PC-9 (cell line): ENCODE results near the gene CTLA4. TPM values are rescaled to one million over a fixed set of nuclear protein-coding genes. Genes with fewer than 3 reads are reported as not detected.

Experiments
- BruUV-seq: library from RNA; stranded (reverse); fragments of 400-500 nt; replicated peaks from 2 replicates; lab custom pipeline; 2021; lab: Mats Ljungman, UMichigan
- CTCF ChIA-PET: fragments of 300-600 bp; sonication (Branson Sonifier 250); formaldehyde crosslinking; loops from one replicate; lab custom pipeline; 2022; ENCODE audit warnings: antibody characterized with exemption; lab: Charles Lee
- POLR2A ChIA-PET: fragments of 300-600 bp; sonication (Branson Sonifier 250); formaldehyde crosslinking; loops from one replicate; lab custom pipeline; 2022; ENCODE audit warnings: antibody characterized with exemption; ENCODE audit not compliant: unreplicated experiment; lab: Charles Lee
- DNase-seq, 2 experiments: peaks; one replicate each; pipeline versions ENCODE4 v3.0.0 to v3.0.0-alpha.2; 2015 to 2022; ENCODE audit warnings: mixed read lengths in 1 of 2
- H2AFZ ChIP-seq: fragments of 200-600 bp; sonication (generic); 2 replicates; pipeline ENCODE4 v1.8.1; 2017; ENCODE audit warnings: antibody characterized with exemption
- H3F3A ChIP-seq: fragments of 200-600 bp; sonication (generic); 2 replicates; pipeline ENCODE4 v1.8.1; 2017; ENCODE audit warnings: antibody characterized with exemption, mild to moderate bottlenecking, low read depth; ENCODE audit not compliant: insufficient read depth
- H3K27ac ChIP-seq: fragments of 200-600 bp; sonication (generic); 2 replicates; pipeline ENCODE4 v1.6.1; 2016; ENCODE audit warnings: mixed run types
- H3K27me3 ChIP-seq: fragments of 200-600 bp; sonication (generic); 2 replicates; pipeline ENCODE4 v1.6.1; 2016; ENCODE audit warnings: low read depth, mixed run types; ENCODE audit not compliant: insufficient read depth
- H3K36me3 ChIP-seq: fragments of 200-600 bp; sonication (generic); 2 replicates; pipeline ENCODE4 v1.6.1; 2016; ENCODE audit warnings: low read depth, mixed run types
- H3K4me1 ChIP-seq: fragments of 200-600 bp; sonication (generic); replicated peaks from 2 replicates; pipeline ENCODE4 v1.6.1; 2016; ENCODE audit warnings: mixed run types; ENCODE audit not compliant: insufficient read depth
- H3K4me2 ChIP-seq: fragments of 200-600 bp; sonication (generic); 2 replicates; pipeline ENCODE4 v1.6.1; 2017; ENCODE audit warnings: mixed run types
- H3K4me3 ChIP-seq: fragments of 200-600 bp; sonication (generic); 2 replicates; pipeline ENCODE4 v1.6.1; 2016; ENCODE audit warnings: mixed run types
- H3K79me2 ChIP-seq: fragments of 200-600 bp; sonication (generic); 2 replicates; pipeline ENCODE4 v1.6.1; 2017; ENCODE audit warnings: low read depth, mixed run types
- H3K9me2 ChIP-seq: fragments of 200-600 bp; sonication (generic); 2 replicates; pipeline ENCODE4 v1.8.1; 2017; ENCODE audit warnings: mild to moderate bottlenecking; ENCODE audit not compliant: insufficient read depth
- H3K9me3 ChIP-seq: fragments of 200-600 bp; sonication (generic); 2 replicates; pipeline ENCODE4 v1.8.1; 2016; ENCODE audit warnings: low read depth; ENCODE audit not compliant: insufficient read depth
- H4K20me1 ChIP-seq: fragments of 200-600 bp; sonication (generic); 2 replicates; pipeline ENCODE4 v1.8.1; 2017; ENCODE audit not compliant: insufficient read depth
- CTCF ChIP-seq: fragments of 200-600 bp; sonication (generic); conservative IDR thresholded peaks from 2 replicates; pipeline ENCODE4 v1.6.1; 2017; ENCODE audit warnings: mixed run types, antibody characterized with exemption, mild to moderate bottlenecking, moderate library complexity
- EZH2 ChIP-seq: fragments of 200-600 bp; sonication (generic); IDR thresholded peaks from 2 replicates; pipeline ENCODE4 v1.8.0; 2017; ENCODE audit warnings: antibody characterized with exemption, low read depth
- intact Hi-C: fragments of 100-400 bp; cut with micrococcal nuclease; formaldehyde crosslinking; loops from one replicate; pipeline ENCODE4 v1.10.0; 2022; ENCODE audit not compliant: unreplicated experiment
- total RNA-seq: library from RNA; stranded (reverse); gene quantifications from 2 replicates; pipeline ENCODE4 v1.2.3, GENCODE V29; 2021

The CTLA4 gene
- total RNA-seq, 1 experiment from 2014 or later = not detected

- H3K36me3 ChIP-seq = no peaks in the 10 kb centered on the region
- no peak for TF ChIP-seq EZH2
- TF ChIP-seq CTCF = no peak
- H3K27me3 ChIP-seq = no peaks in the 10 kb centered on the region
- no TSS peak for BruUV-seq
- no peaks in the 10 kb centered on the region for H3K9me3 ChIP-seq
- no peak overlapping the region for H3K4me3 ChIP-seq
- H2AFZ ChIP-seq = no peak overlapping the region
- H3K27ac ChIP-seq = no peak overlapping the region
- no peaks in the 10 kb centered on the region for H3K79me2 ChIP-seq
- CTCF ChIA-PET = no interaction called here
- H3K9me2 ChIP-seq = no peaks in the 10 kb centered on the region
- H3F3A ChIP-seq = no peaks in the 10 kb centered on the region
- intact Hi-C loops = no loop called here
- no peak for DNase-seq
- no peaks in the 10 kb centered on the region for H3K4me1 ChIP-seq
- no peak overlapping the region for H3K4me2 ChIP-seq
- POLR2A ChIA-PET = no interaction called here
- H4K20me1 ChIP-seq = no peaks in the 10 kb centered on the region
These were observed 26.3 kb downstream of the CTLA4 start for GRCh38 chr2:203893840-203894239.

- ChIA-PET CTCF (no interaction called here), POLR2A (no interaction called here)
- BruUV-seq = no TSS peak
These were observed 26.7 kb downstream of the CTLA4 start for GRCh38 chr2:203894262-203894661.

GRCh38 chr2:203897544-203897943 is 30.0 kb downstream of the CTLA4 start:
- TF ChIP-seq CTCF = no peak
- no peak for TF ChIP-seq EZH2
- CTCF ChIA-PET = no interaction called here
- Histone ChIP-seq H3K36me3 (no peaks in the 10 kb centered on the region), H3K27ac (no peak overlapping the region), H3K9me2 (no peaks in the 10 kb centered on the region), H2AFZ (no peak overlapping the region), H3K4me1 (no peaks in the 10 kb centered on the region), H3K79me2 (no peaks in the 10 kb centered on the region), H3K4me3 (no peak overlapping the region), H3K27me3 (no peaks in the 10 kb centered on the region), H3F3A (no peaks in the 10 kb centered on the region), H3K9me3 (no peaks in the 10 kb centered on the region), H4K20me1 (no peaks in the 10 kb centered on the region), H3K4me2 (no peak overlapping the region)
- POLR2A ChIA-PET = no interaction called here
- BruUV-seq = no TSS peak
- intact Hi-C loops = no loop called here
- DNase-seq = no peak

More at GRCh38 chr2:203894262-203894661, 26.7 kb downstream of the CTLA4 start:
- Histone ChIP-seq H3K4me3 (no peak overlapping the region), H2AFZ (no peak overlapping the region), H3K36me3 (no peaks in the 10 kb centered on the region), H3K79me2 (no peaks in the 10 kb centered on the region), H3K9me2 (no peaks in the 10 kb centered on the region), H3K27me3 (no peaks in the 10 kb centered on the region), H3K4me2 (no peak overlapping the region), H3F3A (no peaks in the 10 kb centered on the region), H3K9me3 (no peaks in the 10 kb centered on the region), H3K27ac (no peak overlapping the region), H4K20me1 (no peaks in the 10 kb centered on the region), H3K4me1 (no peaks in the 10 kb centered on the region)
- intact Hi-C loops = no loop called here
- TF ChIP-seq CTCF (no peak), EZH2 (no peak)
- no peak for DNase-seq
